ENCODE data around the gene ATP23. TPM values are rescaled to one million over a fixed set of nuclear protein-coding genes. Genes with fewer than 3 reads are reported as not detected.

ATP23 gene
- total RNA-seq, 1 donor from 2014 or later: 7.0 TPM

GRCh38 chr12:57966536-57966935, 25.2 kb downstream of the ATP23 start:
- no peak for DNase-seq (ENCODE audit: low read depth)

- DNase-seq (ENCODE audit: low read depth): peak; percentile 65
Measured at GRCh38 chr12:57983146-57983857, 41.9 kb downstream of the ATP23 start.

GRCh38 chr12:57983858-57984505, 42.6 kb downstream of the ATP23 start:
- DNase-seq (ENCODE audit: low read depth): no peak

- DNase-seq (ENCODE audit: low read depth): no peak
Measured at GRCh38 chr12:57984629-57985151, 43.3 kb downstream of the ATP23 start.

- no peak for DNase-seq (ENCODE audit: low read depth)
Measured at GRCh38 chr12:57985685-57986084, 44.3 kb downstream of the ATP23 start.

- DNase-seq (ENCODE audit: low read depth): no peak
Measured at GRCh38 chr12:57989838-57990237, 48.5 kb downstream of the ATP23 start.

- no peak for DNase-seq (ENCODE audit: low read depth)
Measured at GRCh38 chr12:57990241-57990883, 49.0 kb downstream of the ATP23 start.

- DNase-seq (ENCODE audit: low read depth): no peak
Measured at GRCh38 chr12:57992001-57992400, 50.6 kb downstream of the ATP23 start.

GRCh38 chr12:57993030-57993429, 51.7 kb downstream of the ATP23 start:
- no peak for DNase-seq (ENCODE audit: low read depth)

GRCh38 chr12:57993834-57994233, 52.5 kb downstream of the ATP23 start:
- no peak for DNase-seq (ENCODE audit: low read depth)

- no peak for DNase-seq (ENCODE audit: low read depth)
Measured at GRCh38 chr12:57996520-57996919, 55.2 kb downstream of the ATP23 start.

GRCh38 chr12:57998251-57998650, 56.9 kb downstream of the ATP23 start:
- no peak for DNase-seq (ENCODE audit: low read depth)

GRCh38 chr12:58000499-58000898, 59.1 kb downstream of the ATP23 start:
- no peak for DNase-seq (ENCODE audit: low read depth)

GRCh38 chr12:58007875-58008274, 66.5 kb downstream of the ATP23 start:
- no peak for DNase-seq (ENCODE audit: low read depth)

GRCh38 chr12:58008634-58009033, 67.3 kb downstream of the ATP23 start:
- no peak for DNase-seq (ENCODE audit: low read depth)

Other genes with a start within 250 kb of the ATP23 start
- 288 and 306 TPM in 2 replicates for gene OS9, start 247.4 kb upstream of the ATP23 start, total RNA-seq
- gene AGAP2, start 202.8 kb upstream of the ATP23 start, total RNA-seq: 9.8 and 30.2 TPM in 2 replicates
- gene TSPAN31, start 196.5 kb upstream of the ATP23 start, total RNA-seq: 50.7 and 141 TPM in 2 replicates
- gene CDK4, start 189.3 kb upstream of the ATP23 start, total RNA-seq: 175 and 180 TPM in 2 replicates
- 8.7 and 9.1 TPM in 2 replicates for gene MARCHF9, start 186.5 kb upstream of the ATP23 start, total RNA-seq
- gene CYP27B1, start 174.5 kb upstream of the ATP23 start, total RNA-seq: 1.2 TPM in 1 of 2 replicates, not detected in the other
- 9.9 and 13.6 TPM in 2 replicates for gene METTL1, start 169.5 kb upstream of the ATP23 start, total RNA-seq
- 2.7 and 3.1 TPM in 2 replicates for gene EEF1AKMT3, start 169.0 kb upstream of the ATP23 start, total RNA-seq
- 50.0 and 51.9 TPM in 2 replicates for gene TSFM, start 158.8 kb upstream of the ATP23 start, total RNA-seq
- 0.48 TPM in 1 of 2 replicates, not detected in the other for gene AVIL, start 122.8 kb upstream of the ATP23 start, total RNA-seq
- gene CTDSP2, start 94.8 kb upstream of the ATP23 start, total RNA-seq: 37.9 and 43.4 TPM in 2 replicates

Measured in myocyte (in vitro differentiated cells).